Measurements from ENCODE around the gene EPB41L5. TPM values are rescaled to one million over a fixed set of nuclear protein-coding genes. Genes with fewer than 3 reads are reported as not detected.
"Not testable (repeated sequence)": the region's sequence is repeated elsewhere in the genome, so short reads cannot be mapped to it uniquely, and the experiment has no call there.

The EPB41L5 gene
- total RNA-seq, 1 experiment from 2014 or later, result 3.4 TPM

GRCh38 chr2:120029672-120030640 lies 17.1 kb downstream of the EPB41L5 start:
- DNase-seq (ENCODE audit: low read depth), result no peak

- no peak for DNase-seq (ENCODE audit: low read depth)
Observed at GRCh38 chr2:120032297-120032696, 19.4 kb downstream of the EPB41L5 start.

DNA sequence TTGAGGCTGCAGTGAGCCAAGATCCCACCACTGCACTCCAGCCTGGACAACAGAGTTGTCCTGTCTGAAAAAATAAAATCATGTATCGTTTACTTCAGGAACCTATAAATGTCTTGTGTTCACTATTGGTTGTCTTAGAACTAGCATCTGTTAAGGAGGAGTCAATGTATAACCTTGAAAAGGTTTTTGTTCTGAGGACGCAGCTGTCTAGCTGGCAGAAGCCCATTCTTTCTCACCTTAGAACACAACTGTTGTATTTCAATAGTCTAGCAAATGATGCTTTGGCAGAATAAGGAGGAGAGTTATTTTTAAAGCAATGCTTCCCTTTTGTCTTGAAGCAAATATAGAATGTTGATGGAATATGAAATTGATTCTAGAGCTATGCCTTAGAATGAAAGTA lies 21.1 kb downstream of the EPB41L5 start:
- no peak for DNase-seq (ENCODE audit: low read depth)

GRCh38 chr2:120034621-120035020 lies 21.7 kb downstream of the EPB41L5 start:
- no peak for DNase-seq (ENCODE audit: low read depth)

DNA sequence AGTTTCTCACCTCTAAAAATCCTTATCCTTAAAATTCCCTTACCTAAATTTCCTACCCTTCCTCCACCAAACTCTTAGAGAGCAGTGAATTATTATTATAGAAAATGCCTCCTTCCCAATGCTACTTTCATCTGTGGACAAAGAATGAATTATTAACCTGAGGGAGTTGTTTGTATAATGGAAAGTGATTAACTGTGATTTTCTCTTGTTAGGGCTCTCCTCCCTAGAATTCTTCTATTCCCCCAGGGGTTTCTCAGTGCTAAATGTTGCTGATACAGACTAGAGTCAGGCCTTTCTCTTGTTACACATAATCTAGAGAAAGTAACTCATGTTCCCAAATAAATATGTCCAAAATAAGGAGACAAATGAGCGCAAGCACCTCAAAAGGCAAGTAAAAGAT lies 23.3 kb downstream of the EPB41L5 start:
- DNase-seq (ENCODE audit: low read depth), result no peak

DNA sequence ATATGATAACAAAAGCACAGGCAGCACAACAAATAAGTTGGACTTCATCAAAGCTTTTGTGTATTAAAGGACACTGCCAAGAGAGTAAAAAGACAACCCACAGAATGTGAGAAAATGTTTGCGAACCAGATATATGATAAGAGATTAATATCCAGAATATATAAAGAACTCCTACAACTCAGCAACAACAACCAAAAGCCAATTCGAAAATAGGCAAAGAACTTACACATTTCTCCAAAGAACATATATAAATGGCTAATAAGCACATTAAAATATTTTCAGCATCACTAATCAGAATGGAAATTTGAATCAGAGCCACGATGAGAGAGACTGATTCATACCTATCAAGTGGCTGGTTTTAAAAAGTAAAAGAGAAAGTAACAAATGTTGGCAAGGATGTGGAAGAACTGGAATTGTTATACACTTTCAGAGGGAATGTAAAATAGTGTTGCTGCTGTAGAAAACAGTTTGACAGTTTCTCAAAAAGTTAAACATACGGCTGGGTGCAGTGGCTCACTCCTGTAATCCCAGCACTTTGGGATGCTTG lies 25.2 kb downstream of the EPB41L5 start:
- DNase-seq (ENCODE audit: low read depth), result peak; percentile 13

DNA sequence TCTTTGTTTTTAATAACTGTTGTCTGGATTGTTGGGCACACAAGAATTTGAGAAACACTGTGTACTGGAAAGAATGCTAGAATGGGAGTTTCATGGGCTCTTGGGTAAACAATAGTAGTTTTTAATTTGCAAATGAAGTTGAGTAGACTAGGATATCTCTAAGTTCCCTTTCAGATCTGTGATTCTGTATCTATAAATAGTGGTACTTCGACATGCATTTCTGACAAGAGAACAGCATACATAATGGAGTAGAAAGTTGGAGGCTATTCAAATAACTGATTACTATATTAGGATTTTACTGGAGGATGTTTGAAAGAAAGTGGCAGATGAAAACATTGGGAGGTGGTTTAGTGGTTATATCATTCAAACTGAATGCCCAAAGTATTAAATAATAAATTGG lies 29.5 kb downstream of the EPB41L5 start:
- DNase-seq (ENCODE audit: low read depth), result no peak

GRCh38 chr2:120044336-120044735 lies 31.5 kb downstream of the EPB41L5 start:
- DNase-seq (ENCODE audit: low read depth), result no peak

GRCh38 chr2:120045775-120046174 lies 32.9 kb downstream of the EPB41L5 start:
- not testable (repeated sequence) for DNase-seq (ENCODE audit: low read depth)

DNA sequence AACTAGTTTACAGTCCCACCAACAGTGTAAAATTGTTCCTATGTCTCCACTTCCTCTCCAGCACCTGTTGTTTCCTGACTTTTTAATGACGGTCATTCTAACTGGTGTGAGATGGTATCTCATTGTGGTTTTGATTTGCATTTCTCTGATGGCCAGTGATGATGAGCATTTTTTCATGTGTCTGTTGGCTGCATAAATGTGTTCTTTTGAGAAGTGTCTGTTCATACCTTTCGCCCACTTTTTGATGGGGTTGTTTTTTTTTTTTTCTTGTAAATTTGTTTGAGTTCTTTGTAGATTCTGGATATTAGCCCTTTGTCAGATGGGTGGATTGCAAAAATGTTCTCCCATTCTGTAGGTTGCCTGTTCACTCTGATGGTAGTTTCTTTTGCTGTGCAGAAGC lies 33.4 kb downstream of the EPB41L5 start:
- DNase-seq (ENCODE audit: low read depth), result not testable (repeated sequence)

- no peak for DNase-seq (ENCODE audit: low read depth)
Observed at GRCh38 chr2:120052597-120052996, 39.7 kb downstream of the EPB41L5 start.

GRCh38 chr2:120053891-120054290 lies 41.0 kb downstream of the EPB41L5 start:
- DNase-seq (ENCODE audit: low read depth), result peak; percentile 45

- DNase-seq (ENCODE audit: low read depth), result no peak
Observed at GRCh38 chr2:120059483-120059882, 46.6 kb downstream of the EPB41L5 start.

DNA sequence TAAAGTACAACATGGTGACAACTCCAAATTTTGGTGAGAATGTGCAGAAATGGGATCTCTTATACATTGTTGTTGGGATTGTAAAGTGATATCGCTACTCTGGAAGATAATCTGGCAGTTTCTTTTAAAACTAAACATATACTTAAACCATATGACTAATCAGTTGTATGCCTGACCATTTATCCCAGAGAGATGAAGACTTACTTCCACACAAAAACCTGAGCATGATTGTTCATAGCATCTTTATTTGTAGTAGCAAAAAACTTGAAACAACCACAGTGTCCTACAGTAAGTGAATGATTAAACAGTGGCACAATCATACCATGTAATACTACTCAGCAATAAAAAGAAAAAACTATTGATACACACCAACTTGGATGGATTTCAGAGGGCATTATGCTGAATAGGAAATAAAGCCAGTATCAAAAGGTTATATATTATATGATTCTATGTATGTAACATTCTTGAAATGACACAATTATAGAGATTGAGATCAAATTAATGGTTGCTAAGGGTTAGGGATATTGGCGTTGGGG lies 47.3 kb downstream of the EPB41L5 start:
- no peak for DNase-seq (ENCODE audit: low read depth)

DNA sequence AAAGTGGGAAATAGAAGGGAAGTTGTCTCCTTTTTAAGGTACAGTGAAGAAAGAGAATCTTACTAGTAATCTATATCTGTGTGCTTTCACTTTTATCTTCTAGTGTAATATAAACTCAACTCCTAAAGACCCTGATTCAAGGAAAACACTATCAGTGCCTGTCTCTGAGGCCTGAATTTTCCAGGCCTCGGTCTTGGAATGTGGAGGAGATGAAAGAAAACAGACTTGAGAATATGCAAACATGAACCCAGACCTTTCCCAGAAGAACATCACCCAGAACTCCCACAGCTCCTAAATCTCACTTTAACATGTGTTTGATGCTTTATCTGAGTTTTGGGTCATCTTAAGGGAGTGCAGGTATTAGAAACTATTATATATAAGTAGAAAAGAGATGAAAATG lies 51.8 kb downstream of the EPB41L5 start:
- DNase-seq (ENCODE audit: low read depth), result no peak

- DNase-seq (ENCODE audit: low read depth), result no peak
Observed at GRCh38 chr2:120066800-120067547, 54.1 kb downstream of the EPB41L5 start.

GRCh38 chr2:120068040-120068658 lies 55.3 kb downstream of the EPB41L5 start:
- DNase-seq (ENCODE audit: low read depth), result not testable (repeated sequence)

DNA sequence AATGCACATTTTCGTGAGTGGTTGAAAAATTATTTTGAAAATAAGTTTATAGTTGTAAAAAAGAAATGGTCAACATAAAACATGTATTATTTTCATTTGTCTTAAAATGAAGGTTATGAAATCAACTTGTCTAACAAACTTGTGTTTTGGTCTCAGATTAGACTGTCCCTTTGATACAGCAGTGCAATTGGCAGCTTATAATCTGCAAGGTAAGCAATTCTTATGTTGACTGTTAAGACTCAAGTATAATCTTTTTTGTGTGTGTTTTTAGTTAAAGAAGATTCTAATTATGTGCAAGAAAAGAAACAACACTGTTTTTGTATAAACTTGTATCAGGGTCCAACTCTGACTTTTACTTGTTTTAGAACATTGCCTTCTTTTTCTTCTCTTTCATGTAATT lies 62.7 kb downstream of the EPB41L5 start:
- no peak for DNase-seq (ENCODE audit: low read depth)

- no peak for DNase-seq (ENCODE audit: low read depth)
Observed at GRCh38 chr2:120077896-120078295, 65.0 kb downstream of the EPB41L5 start.

GRCh38 chr2:120079647-120080046 lies 66.8 kb downstream of the EPB41L5 start:
- no peak for DNase-seq (ENCODE audit: low read depth)

DNA sequence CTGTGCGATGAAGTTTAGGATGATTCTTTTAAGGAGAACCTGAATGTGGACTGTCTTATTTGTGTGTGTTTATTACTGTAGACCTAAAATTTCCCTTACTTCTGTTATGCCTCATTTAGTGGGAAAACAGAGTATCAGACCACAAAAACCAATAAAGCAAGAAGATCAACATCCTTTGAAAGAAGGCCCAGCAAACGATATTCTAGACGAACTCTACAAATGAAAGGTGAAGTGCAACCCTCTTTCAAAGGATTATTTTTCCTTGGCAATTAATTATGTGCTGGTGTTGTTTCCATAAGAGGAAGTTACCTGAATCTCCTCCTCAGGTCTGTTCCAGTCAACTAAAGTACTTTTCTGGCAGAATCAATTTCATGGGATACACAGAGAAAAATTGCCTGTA lies 78.6 kb downstream of the EPB41L5 start:
- no peak for DNase-seq (ENCODE audit: low read depth)

DNA sequence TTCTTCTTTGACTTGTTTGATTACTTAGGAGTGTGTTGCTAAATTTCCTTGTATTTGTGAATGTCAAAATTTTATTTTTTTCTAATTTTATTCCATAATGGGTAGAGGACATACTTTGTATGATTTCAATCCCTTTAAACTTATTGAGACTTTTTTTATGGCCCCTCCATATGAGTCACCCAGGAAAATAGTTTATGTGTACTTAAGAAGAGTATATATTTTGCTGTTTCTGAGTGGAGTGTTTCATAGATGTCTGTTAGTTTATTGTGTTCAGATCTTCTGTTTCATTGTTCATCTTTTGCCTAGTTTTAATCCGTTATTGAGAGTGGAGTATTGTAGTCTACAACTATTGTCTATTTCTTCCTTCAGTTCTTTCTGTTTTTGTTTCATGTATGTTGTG lies 81.9 kb downstream of the EPB41L5 start:
- DNase-seq (ENCODE audit: low read depth), result no peak
